Upper lobe of left lung (tissue), 6 donors: Measurements from ENCODE around the gene FAM181A. TPM values are rescaled to one million over a fixed set of nuclear protein-coding genes. Genes with fewer than 3 reads are reported as not detected.

ENCODE experiments used
- ATAC-seq, 2 donors: fragments of 200-7000 bp; cut with Tn5 transposase; one replicate each; pipeline ENCODE4 v1.9.1; 2022; ENCODE audit warnings: mild to moderate bottlenecking in 2 of 2, moderate library complexity in 2 of 2; ENCODE audit not compliant: low FRiP score in 2 of 2
- DNase-seq, 2 donors: peaks; one replicate each; pipeline ENCODE4 v3.0.0-alpha.2; 2019 to 2020
- H3K27ac ChIP-seq, 4 donors: fragments of 200-600 bp; sonication (generic); one replicate each; pipeline ENCODE4 v1.5.1; 2016 to 2019
- H3K27me3 ChIP-seq, 4 donors: fragments of 200-600 bp; sonication (generic); one replicate each; pipeline ENCODE4 v1.5.1; 2017 to 2019
- H3K36me3 ChIP-seq, 4 donors: fragments of 200-600 bp; sonication (generic); one replicate each; pipeline ENCODE4 v1.5.1; 2016 to 2019
- H3K4me1 ChIP-seq, 4 donors: fragments of 200-600 bp; sonication (generic); one replicate each; pipeline ENCODE4 v1.5.1; 2018 to 2019
- H3K4me3 ChIP-seq, 4 donors: fragments of 200-600 bp; sonication (generic); one replicate each; pipeline ENCODE4 v1.5.1; 2017 to 2019; ENCODE audit warnings: mild to moderate bottlenecking in 2 of 4, moderate library complexity in 1 of 4
- H3K9me3 ChIP-seq, 4 donors: fragments of 200-600 bp; sonication (generic); one replicate each; pipeline ENCODE4 v1.5.1; 2018 to 2019
- EP300 ChIP-seq, 4 donors: sonication (generic); formaldehyde crosslinking; IDR thresholded peaks; one replicate each; pipeline ENCODE4 v1.5.1; 2017; ENCODE audit warnings: antibody characterized with exemption in 4 of 4, control low read depth in 2 of 4
- POLR2A ChIP-seq, 4 donors: fragments of 450-650 bp; IDR thresholded peaks; one replicate each; pipeline ENCODE4 v1.5.1; 2016 to 2017; ENCODE audit warnings: antibody characterized with exemption in 4 of 4, mild to moderate bottlenecking in 2 of 4
- POLR2AphosphoS5 ChIP-seq, 2 donors: sonication (generic); formaldehyde crosslinking; IDR thresholded peaks; one replicate each; pipeline ENCODE4 v1.5.1; 2017; ENCODE audit warnings: antibody characterized with exemption in 2 of 2
- WGBS, 2 donors: methylation state at CpG; one replicate each; pipeline ENCODE4 v1.1.5; 2017 to 2018; 5-methylcytosine and 5-hydroxymethylcytosine counted together
- small RNA-seq, 4 donors: library from RNA; depleted of rRNA; stranded (forward); fragments of <200 nt; gene quantifications; one replicate each; pipeline ENCODE3, GENCODE V24; 2016
- total RNA-seq, 6 donors: library from RNA; depleted of rRNA in 4 of 6; stranded (reverse); fragments of >200 nt in 4 of 6; gene quantifications; one replicate each; pipeline versions ENCODE4 v1.1.0 to v1.2.1, GENCODE V29; 2016 to 2021
- TF ChIP-seq, protein P1 (sequence below), 6 experiments: fragments of 450-650 bp in 4 of 6; fragments of 200-600 bp in 2 of 6; sonication (generic) in 2 of 6; IDR thresholded peaks; one replicate each; pipeline ENCODE4 v1.5.1; 2016 to 2019; ENCODE audit warnings: antibody characterized with exemption in 6 of 6
- donor health status: DM: no; HTN: no; CAD: no; lungs with moderate emphysema.
- donor health status: DM: no; HTN: yes; CAD: no; lungs with severe emphysema.

The FAM181A gene
- total RNA-seq, 6 donors from 2014 or later, result 1.6 to 13.4 (median 1.9) TPM; not detected in 2

DNA sequence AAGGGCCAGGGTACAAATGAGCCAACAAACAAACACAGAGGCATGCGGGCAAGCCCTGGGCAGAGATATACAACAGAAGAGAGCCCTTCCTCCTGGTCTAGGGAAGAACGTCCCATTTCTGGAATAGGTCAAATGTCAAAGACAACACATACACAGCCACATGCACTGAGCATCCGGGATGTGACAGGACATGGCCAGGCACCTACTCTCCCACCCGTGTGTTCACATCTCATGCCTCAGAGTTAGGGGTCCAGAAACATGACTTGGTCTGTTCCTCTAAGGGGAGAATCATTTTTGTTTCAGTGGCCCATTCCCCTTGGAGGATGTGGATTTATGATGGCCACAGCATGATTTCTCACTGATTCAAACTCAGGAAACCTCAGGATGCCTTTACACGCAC lies 50.0 kb downstream of the FAM181A start:
- H3K9me3 ChIP-seq, result no peaks in the 10 kb centered on the region
- DNase-seq, result no peak
- H3K36me3 ChIP-seq, result no peaks in the 10 kb centered on the region
- WGBS, 2 donors, result 72 to 73% methylated on average over 5 of the region's 5 CpGs
- no peaks in the 10 kb centered on the region for H3K4me1 ChIP-seq
- no peak for ATAC-seq
- H3K27ac ChIP-seq, result no peak overlapping the region
- no peak overlapping the region for H3K4me3 ChIP-seq
- H3K27me3 ChIP-seq, result no peaks in the 10 kb centered on the region
- TF ChIP-seq, protein P1, sequence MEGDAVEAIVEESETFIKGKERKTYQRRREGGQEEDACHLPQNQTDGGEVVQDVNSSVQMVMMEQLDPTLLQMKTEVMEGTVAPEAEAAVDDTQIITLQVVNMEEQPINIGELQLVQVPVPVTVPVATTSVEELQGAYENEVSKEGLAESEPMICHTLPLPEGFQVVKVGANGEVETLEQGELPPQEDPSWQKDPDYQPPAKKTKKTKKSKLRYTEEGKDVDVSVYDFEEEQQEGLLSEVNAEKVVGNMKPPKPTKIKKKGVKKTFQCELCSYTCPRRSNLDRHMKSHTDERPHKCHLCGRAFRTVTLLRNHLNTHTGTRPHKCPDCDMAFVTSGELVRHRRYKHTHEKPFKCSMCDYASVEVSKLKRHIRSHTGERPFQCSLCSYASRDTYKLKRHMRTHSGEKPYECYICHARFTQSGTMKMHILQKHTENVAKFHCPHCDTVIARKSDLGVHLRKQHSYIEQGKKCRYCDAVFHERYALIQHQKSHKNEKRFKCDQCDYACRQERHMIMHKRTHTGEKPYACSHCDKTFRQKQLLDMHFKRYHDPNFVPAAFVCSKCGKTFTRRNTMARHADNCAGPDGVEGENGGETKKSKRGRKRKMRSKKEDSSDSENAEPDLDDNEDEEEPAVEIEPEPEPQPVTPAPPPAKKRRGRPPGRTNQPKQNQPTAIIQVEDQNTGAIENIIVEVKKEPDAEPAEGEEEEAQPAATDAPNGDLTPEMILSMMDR (IDR thresholded peaks at IDR 0.05), result no peak
- TF ChIP-seq EP300 (IDR thresholded peaks at IDR 0.05) (no peak), POLR2A (IDR thresholded peaks at IDR 0.05) (no peak), POLR2AphosphoS5 (IDR thresholded peaks at IDR 0.05) (no peak)

DNA sequence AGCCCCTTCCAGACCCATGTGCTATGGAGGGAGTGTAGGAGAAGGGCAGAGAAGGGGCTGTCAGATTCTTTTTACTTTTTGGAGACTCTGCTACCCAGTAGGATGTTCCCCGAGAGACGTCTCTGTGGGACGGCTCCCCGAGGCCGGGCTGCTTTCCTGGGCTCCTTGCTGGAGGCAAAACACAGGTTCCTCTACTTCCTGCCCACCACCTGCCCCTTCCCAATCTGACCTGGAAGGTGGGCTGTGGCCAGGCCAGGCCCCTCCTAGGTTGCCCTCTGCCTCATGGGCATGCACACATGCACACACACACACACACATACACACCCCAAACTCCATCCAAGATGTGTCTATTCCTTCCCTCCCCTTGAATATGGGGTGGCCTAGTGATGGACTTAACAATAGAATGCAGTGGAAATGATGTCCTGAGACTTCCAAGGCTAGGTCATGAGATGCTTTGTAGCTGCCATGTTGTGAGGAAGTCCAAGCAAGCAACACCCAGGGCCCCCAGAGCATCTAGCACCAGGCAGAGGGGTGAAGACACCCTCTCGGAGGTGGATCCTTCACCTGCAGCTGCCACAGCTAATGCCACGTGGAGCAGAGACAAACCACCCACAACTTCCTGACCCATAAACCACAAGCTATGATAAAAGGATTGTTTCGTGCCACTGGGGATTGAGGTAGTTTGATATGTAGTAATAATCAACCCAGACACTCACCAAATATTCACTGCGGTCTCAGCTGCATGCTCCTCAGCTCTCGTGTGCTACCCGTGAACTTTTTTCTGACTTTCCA lies 50.8 kb downstream of the FAM181A start:
- DNase-seq, result no peak
- Histone ChIP-seq H3K27ac (no peak overlapping the region), H3K9me3 (no peaks in the 10 kb centered on the region)

DNA sequence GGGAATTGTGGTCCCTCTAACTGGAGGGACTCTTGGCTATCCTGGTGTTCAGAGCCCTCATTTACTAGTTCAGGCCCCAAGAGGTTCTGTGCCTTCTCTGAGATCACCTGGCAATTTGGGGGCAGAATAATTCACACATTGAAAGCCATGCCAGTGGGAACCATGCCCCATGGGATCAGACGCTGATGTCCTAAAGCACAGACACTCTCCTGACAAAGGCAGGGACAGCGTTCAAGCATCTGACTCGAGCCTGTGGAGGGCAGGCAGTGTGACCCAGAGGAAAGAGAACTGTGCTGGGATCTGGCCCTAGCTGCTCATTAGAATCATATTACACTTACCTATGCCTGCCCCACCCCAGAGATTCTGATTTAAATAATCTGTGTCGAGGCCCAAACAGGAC lies 51.6 kb downstream of the FAM181A start:
- TF ChIP-seq EP300 (IDR thresholded peaks at IDR 0.05) (no peak), POLR2AphosphoS5 (IDR thresholded peaks at IDR 0.05) (no peak), POLR2A (IDR thresholded peaks at IDR 0.05) (no peak)
- TF ChIP-seq, protein P1 (IDR thresholded peaks at IDR 0.05), result no peak
- no peak for ATAC-seq

More for the DNA sequence above, 50.8 kb downstream of the FAM181A start:
- H3K4me3 ChIP-seq, result no peak overlapping the region
- no peaks in the 10 kb centered on the region for H3K27me3 ChIP-seq
- no peaks in the 10 kb centered on the region for H3K36me3 ChIP-seq
- WGBS, 2 donors, result 75 to 83% methylated on average over 10 to 11 of the region's 11 CpGs
- ATAC-seq, result no peak
- H3K4me1 ChIP-seq, result no peaks in the 10 kb centered on the region
- TF ChIP-seq POLR2A (IDR thresholded peaks at IDR 0.05), result no peak
- TF ChIP-seq POLR2AphosphoS5 (IDR thresholded peaks at IDR 0.05), result no peak
- TF ChIP-seq, protein P1 (IDR thresholded peaks at IDR 0.05), result no peak
- TF ChIP-seq EP300 (IDR thresholded peaks at IDR 0.05), result no peak

More for the DNA sequence above, 51.6 kb downstream of the FAM181A start:
- no peaks in the 10 kb centered on the region for H3K9me3 ChIP-seq
- H3K4me1 ChIP-seq, result no peaks in the 10 kb centered on the region
- no peak overlapping the region for H3K4me3 ChIP-seq
- 80 to 82% methylated on average over 4 of the region's 4 CpGs for WGBS, 2 donors
- no peak for DNase-seq
- no peaks in the 10 kb centered on the region for H3K27me3 ChIP-seq
- no peak overlapping the region for H3K27ac ChIP-seq
- no peaks in the 10 kb centered on the region for H3K36me3 ChIP-seq

Small RNAs within 50 kb of the gene (small RNA-seq; reads per million reads assigned to genes)
- 0 reads per million in 4 donors for gene MIR4506

Other genes starting within 250 kb of the FAM181A start
- 1 to 10 TPM in 2 of 6 donors, under 1 TPM in 4; under 0.01 to 1.8 (median 0.62) TPM for gene PRIMA1, start 138.9 kb upstream of the FAM181A start, total RNA-seq
- 1 to 10 TPM in 3 of 6 donors, under 1 TPM in 2, not detected in 1; 0.76 to 2.2 (median 1.9) TPM for gene ASB2, start 49.2 kb downstream of the FAM181A start, total RNA-seq
- gene CCDC197, start 70.0 kb downstream of the FAM181A start, total RNA-seq, result not detected
- 1 to 10 TPM in 4 of 6 donors, under 1 TPM in 2; 0.22 to 1.8 (median 1.1) TPM for gene OTUB2, start 99.0 kb downstream of the FAM181A start, total RNA-seq
- gene DDX24, start 153.9 kb downstream of the FAM181A start, total RNA-seq, result 100 to 1,000 TPM; 124 to 189 (median 154) TPM
- gene IFI27L1, start 154.0 kb downstream of the FAM181A start, total RNA-seq, result 10 to 100 TPM in 4 of 6 donors, 1 to 10 TPM in 2; 8.0 to 19.8 (median 15.2) TPM
- 100 to 1,000 TPM; 210 to 729 (median 328) TPM for gene IFI27, start 183.4 kb downstream of the FAM181A start, total RNA-seq
- gene IFI27L2, start 202.3 kb downstream of the FAM181A start, total RNA-seq, result 100 to 1,000 TPM in 2 of 6 donors, 10 to 100 TPM in 4; 45.2 to 118 (median 70.8) TPM
- gene PPP4R4, start 247.0 kb downstream of the FAM181A start, total RNA-seq, result 10 to 100 TPM in 2 of 6 donors, 1 to 10 TPM in 4; 3.0 to 18.4 (median 6.3) TPM